GM19238 (cell line): ENCODE results near the gene TCTA.
A peak's percentile ranks its signal among the peaks of the same experiment; 100 is the strongest.
"Not testable (repeated sequence)": the region's sequence is repeated elsewhere in the genome, so short reads cannot be mapped to it uniquely, and the experiment has no call there.

Experiments used
- DNase-seq: peaks from one replicate; pipeline ENCODE4 v3.0.0; 2011; ENCODE audit warnings: low spot score; ENCODE audit not compliant: insufficient read length

The TCTA gene

GRCh38 chr3:49411968-49412631, at the start of gene TCTA, which contains the start of gene RHOA:
Gene TCTA (plus strand): TSS chr3:49412423. CDS start chr3:49412427, 4 bp downstream.
Gene RHOA (minus strand): TSS chr3:49411976. CDS start chr3:49375589, 36,387 bp downstream.
- peak; percentile 96 for DNase-seq

- DNase-seq = no peak
These were observed 49.7 kb upstream of the TCTA start for GRCh38 chr3:49362561-49362960.

GRCh38 chr3:49370585-49371290, 41.5 kb upstream of the TCTA start:
- DNase-seq = no peak

GRCh38 chr3:49371946-49372345, 40.3 kb upstream of the TCTA start:
- no peak for DNase-seq

GRCh38 chr3:49377483-49377882, 34.7 kb upstream of the TCTA start:
- no peak for DNase-seq

- DNase-seq = no peak
These were observed 33.9 kb upstream of the TCTA start for GRCh38 chr3:49378249-49378895.

GRCh38 chr3:49383387-49383786, 28.8 kb upstream of the TCTA start:
- DNase-seq = no peak

GRCh38 chr3:49385617-49386016, 26.6 kb upstream of the TCTA start:
- DNase-seq = no peak

- no peak for DNase-seq
These were observed 26.0 kb upstream of the TCTA start for GRCh38 chr3:49386056-49386756.

- DNase-seq = no peak
These were observed 24.5 kb upstream of the TCTA start for GRCh38 chr3:49387721-49388120.

GRCh38 chr3:49388289-49388820, 23.9 kb upstream of the TCTA start:
- no peak for DNase-seq

GRCh38 chr3:49389297-49389696, 22.9 kb upstream of the TCTA start:
- DNase-seq = no peak

GRCh38 chr3:49391310-49391709, 20.9 kb upstream of the TCTA start:
- DNase-seq = not testable (repeated sequence)

- no peak for DNase-seq
These were observed 14.8 kb upstream of the TCTA start for GRCh38 chr3:49397470-49397869.

- no peak for DNase-seq
These were observed 12.8 kb upstream of the TCTA start for GRCh38 chr3:49399461-49399860.

GRCh38 chr3:49401766-49402165, 10.5 kb upstream of the TCTA start:
- DNase-seq = no peak

GRCh38 chr3:49403891-49404290, 8.3 kb upstream of the TCTA start:
- no peak for DNase-seq

- DNase-seq = not testable (repeated sequence)
These were observed 6.7 kb upstream of the TCTA start for GRCh38 chr3:49405570-49405969.

GRCh38 chr3:49406571-49407565, 5.4 kb upstream of the TCTA start:
- DNase-seq = no peak
